Measurements from ENCODE around the gene KCNB1.

The KCNB1 gene

GRCh38 chr20:49469060-49469459 lies 13.4 kb downstream of the KCNB1 start:
- no peak for DNase-seq (ENCODE audit: low read depth)

GRCh38 chr20:49468412-49468811 lies 14.1 kb downstream of the KCNB1 start:
- no peak for DNase-seq (ENCODE audit: low read depth)

GRCh38 chr20:49466114-49466912 lies 16.2 kb downstream of the KCNB1 start:
- DNase-seq (ENCODE audit: low read depth) = no peak

- no peak for DNase-seq (ENCODE audit: low read depth)
These were observed 17.9 kb downstream of the KCNB1 start for GRCh38 chr20:49464556-49464955.

GRCh38 chr20:49462626-49463025 lies 19.8 kb downstream of the KCNB1 start:
- no peak for DNase-seq (ENCODE audit: low read depth)

GRCh38 chr20:49461894-49462620 lies 20.4 kb downstream of the KCNB1 start:
- DNase-seq (ENCODE audit: low read depth) = no peak

- DNase-seq (ENCODE audit: low read depth) = no peak
These were observed 21.6 kb downstream of the KCNB1 start for GRCh38 chr20:49460916-49461315.

- no peak for DNase-seq (ENCODE audit: low read depth)
These were observed 22.3 kb downstream of the KCNB1 start for GRCh38 chr20:49460131-49460530.

- no peak for DNase-seq (ENCODE audit: low read depth)
These were observed 22.8 kb downstream of the KCNB1 start for GRCh38 chr20:49459684-49460083.

GRCh38 chr20:49457444-49457843 lies 25.0 kb downstream of the KCNB1 start:
- no peak for DNase-seq (ENCODE audit: low read depth)

- no peak for DNase-seq (ENCODE audit: low read depth)
These were observed 25.8 kb downstream of the KCNB1 start for GRCh38 chr20:49456646-49457045.

GRCh38 chr20:49455691-49456090 lies 26.8 kb downstream of the KCNB1 start:
- no peak for DNase-seq (ENCODE audit: low read depth)

- DNase-seq (ENCODE audit: low read depth) = no peak
These were observed 30.4 kb downstream of the KCNB1 start for GRCh38 chr20:49452011-49452482.

GRCh38 chr20:49450281-49450721 lies 32.2 kb downstream of the KCNB1 start:
- DNase-seq (ENCODE audit: low read depth) = no peak

- no peak for DNase-seq (ENCODE audit: low read depth)
These were observed 33.6 kb downstream of the KCNB1 start for GRCh38 chr20:49448917-49449316.

GRCh38 chr20:49447946-49448809 lies 34.3 kb downstream of the KCNB1 start:
- no peak for DNase-seq (ENCODE audit: low read depth)

GRCh38 chr20:49447364-49447763 lies 35.1 kb downstream of the KCNB1 start:
- no peak for DNase-seq (ENCODE audit: low read depth)

GRCh38 chr20:49446808-49447207 lies 35.7 kb downstream of the KCNB1 start:
- no peak for DNase-seq (ENCODE audit: low read depth)

- no peak for DNase-seq (ENCODE audit: low read depth)
These were observed 36.4 kb downstream of the KCNB1 start for GRCh38 chr20:49446080-49446479.

- DNase-seq (ENCODE audit: low read depth) = no peak
These were observed 37.3 kb downstream of the KCNB1 start for GRCh38 chr20:49445176-49445575.

GRCh38 chr20:49444553-49444990 lies 37.9 kb downstream of the KCNB1 start:
- no peak for DNase-seq (ENCODE audit: low read depth)

GRCh38 chr20:49437057-49437456 lies 45.4 kb downstream of the KCNB1 start:
- no peak for DNase-seq (ENCODE audit: low read depth)

All from activated T-helper 9 cell treated with anti-CD3 and anti-CD28 coated beads, Interleukin-2, amount 50 U/mL, for 16 hours (primary cell).